CD14-positive monocyte (primary cell): Measurements from ENCODE around the gene AQP9. TPM values are rescaled to one million over a fixed set of nuclear protein-coding genes. Genes with fewer than 3 reads are reported as not detected.

ENCODE experiments used
- DNase-seq, 3 donors: peaks; one replicate each; pipeline ENCODE4 v3.0.0-alpha.2; 2011 to 2022
- H2AFZ ChIP-seq: 2 replicates; pipeline ENCODE4 v1.6.0; 2012; ENCODE audit warnings: mild to moderate bottlenecking, low read depth, low read length, inconsistent platforms; ENCODE audit not compliant: insufficient read depth, poor library complexity, severe bottlenecking
- H3K27ac ChIP-seq, 2 donors: 1 replicate in 1 of 2; 2 replicates in 1 of 2; pipeline ENCODE4 v1.5.1; 2012 to 2013; ENCODE audit warnings: low read length in 2 of 2, control low read depth in 1 of 2, inconsistent platforms in 1 of 2, low read depth in 1 of 2, mild to moderate bottlenecking in 1 of 2
- H3K27me3 ChIP-seq, 2 donors: one replicate each; pipeline versions ENCODE4 v1.6.0 to v1.6.1; 2011 to 2013; ENCODE audit warnings: low read length in 2 of 2; ENCODE audit not compliant: control insufficient read depth in 2 of 2, insufficient read depth in 2 of 2
- H3K36me3 ChIP-seq, 2 donors: replicated peaks in 1 of 2; 1 replicate in 1 of 2; 2 replicates in 1 of 2; pipeline versions ENCODE4 v1.5.1 to v1.6.1; 2012 to 2013; ENCODE audit warnings: low read length in 2 of 2, control low read depth in 1 of 2, inconsistent platforms in 1 of 2, mild to moderate bottlenecking in 1 of 2; ENCODE audit not compliant: insufficient read depth in 2 of 2, control insufficient read depth in 1 of 2
- H3K4me1 ChIP-seq, 2 donors: 1 replicate in 1 of 2; 2 replicates in 1 of 2; pipeline versions ENCODE4 v1.5.1 to v1.6.1; 2012 to 2013; ENCODE audit warnings: low read length in 2 of 2, control low read depth in 1 of 2, inconsistent platforms in 1 of 2, mild to moderate bottlenecking in 1 of 2, moderate library complexity in 1 of 2; ENCODE audit not compliant: insufficient read depth in 2 of 2, control insufficient read depth in 1 of 2
- H3K4me2 ChIP-seq: replicated peaks from 2 replicates; pipeline ENCODE3; 2012; ENCODE audit warnings: low read length, moderate library complexity, mild to moderate bottlenecking; ENCODE audit not compliant: poor library complexity, severe bottlenecking; ENCODE audit errors: extremely low read depth
- H3K4me3 ChIP-seq, 3 experiments: fragments of 200-600 bp in 1 of 3; sonication (generic) in 1 of 3; replicated peaks in 1 of 3; 1 replicate in 2 of 3; 2 replicates in 1 of 3; pipeline ENCODE4 v1.5.1; 2011 to 2013; ENCODE audit warnings: low read length in 3 of 3, mild to moderate bottlenecking in 3 of 3, control low read depth in 2 of 3, low read depth in 2 of 3, inconsistent platforms in 1 of 3, moderate library complexity in 1 of 3
- H3K79me2 ChIP-seq: 2 replicates; pipeline ENCODE4 v1.6.0; 2012; ENCODE audit warnings: mild to moderate bottlenecking, control low read depth, inconsistent platforms, low read length, moderate library complexity; ENCODE audit not compliant: insufficient read depth
- H3K9ac ChIP-seq: 2 replicates; pipeline ENCODE4 v1.6.0; 2017; ENCODE audit warnings: low read length, mild to moderate bottlenecking; ENCODE audit not compliant: insufficient read depth, poor library complexity, severe bottlenecking
- H3K9me3 ChIP-seq, 2 donors: replicated peaks in 1 of 2; 1 replicate in 1 of 2; 2 replicates in 1 of 2; pipeline versions ENCODE4 v1.5.1 to v1.6.1; 2012 to 2013; ENCODE audit warnings: low read length in 2 of 2, control low read depth in 1 of 2; ENCODE audit not compliant: control insufficient read depth in 1 of 2, insufficient read depth in 1 of 2
- H4K20me1 ChIP-seq: 2 replicates; pipeline ENCODE4 v1.6.0; 2012; ENCODE audit warnings: mild to moderate bottlenecking, low read length, control low read depth, moderate library complexity; ENCODE audit not compliant: insufficient read depth
- H3K27ac Mint-ChIP-seq, 7 donors: one replicate each; pipeline ENCODE4 v1.8.0; 2020; ENCODE audit warnings: mild to moderate bottlenecking in 7 of 7, mixed read lengths in 7 of 7, moderate library complexity in 6 of 7, inconsistent platforms in 2 of 7
- H3K27me3 Mint-ChIP-seq, 3 donors: one replicate each; pipeline ENCODE4 v1.8.0; 2021 to 2022; ENCODE audit warnings: low read depth in 3 of 3, mild to moderate bottlenecking in 3 of 3, mixed read lengths in 3 of 3, moderate library complexity in 3 of 3, inconsistent platforms in 1 of 3
- H3K36me3 Mint-ChIP-seq, 2 donors: one replicate each; pipeline ENCODE4 v1.8.0; 2020; ENCODE audit warnings: mixed read lengths in 2 of 2, inconsistent platforms in 1 of 2, mild to moderate bottlenecking in 1 of 2
- H3K4me1 Mint-ChIP-seq: one replicate; pipeline ENCODE4 v1.8.0; 2020; ENCODE audit warnings: mild to moderate bottlenecking, mixed read lengths
- H3K4me3 Mint-ChIP-seq, 2 donors: one replicate each; pipeline ENCODE4 v1.8.0; 2020; ENCODE audit warnings: mild to moderate bottlenecking in 2 of 2, mixed read lengths in 2 of 2, moderate library complexity in 1 of 2
- H3K9me3 Mint-ChIP-seq, 7 donors: one replicate each; pipeline ENCODE4 v1.8.0; 2020 to 2022; ENCODE audit warnings: mixed read lengths in 7 of 7, mild to moderate bottlenecking in 6 of 7, moderate library complexity in 6 of 7, inconsistent platforms in 2 of 7
- WGBS: methylation state at CpG from one replicate; pipeline ENCODE4 v1.1.5; 2013; ENCODE audit warnings: missing lambda C conversion rate; ENCODE audit not compliant: insufficient coverage; 5-methylcytosine and 5-hydroxymethylcytosine counted together
- intact Hi-C, 2 donors: fragments of 100-400 bp; cut with micrococcal nuclease; formaldehyde crosslinking; loops; one replicate each; pipeline versions ENCODE4 v1.15.0 to v1.15.1; 2023
- polyA plus RNA-seq, 3 donors: library from polyadenylated mRNA; depleted of rRNA in 1 of 3; unstranded in 2 of 3; stranded (reverse) in 1 of 3; fragments of 300-500 nt in 2 of 3; fragments of >200 nt in 1 of 3; fragmentation: Illumina TruSeq in 2 of 3; gene quantifications; 1 replicate in 2 of 3; 2 replicates in 1 of 3; pipeline ENCODE4 v1.2.3, GENCODE V29; 2012 to 2021
- TF ChIP-seq, protein P1 (sequence below): fragments of 200-600 bp; IDR thresholded peaks from one replicate; pipeline ENCODE4 v1.8.0; 2022; ENCODE audit warnings: antibody characterized with exemption, mild to moderate bottlenecking

AQP9 gene
- polyA plus RNA-seq, 3 donors, result 35.6 to 141 (median 112) TPM

DNA sequence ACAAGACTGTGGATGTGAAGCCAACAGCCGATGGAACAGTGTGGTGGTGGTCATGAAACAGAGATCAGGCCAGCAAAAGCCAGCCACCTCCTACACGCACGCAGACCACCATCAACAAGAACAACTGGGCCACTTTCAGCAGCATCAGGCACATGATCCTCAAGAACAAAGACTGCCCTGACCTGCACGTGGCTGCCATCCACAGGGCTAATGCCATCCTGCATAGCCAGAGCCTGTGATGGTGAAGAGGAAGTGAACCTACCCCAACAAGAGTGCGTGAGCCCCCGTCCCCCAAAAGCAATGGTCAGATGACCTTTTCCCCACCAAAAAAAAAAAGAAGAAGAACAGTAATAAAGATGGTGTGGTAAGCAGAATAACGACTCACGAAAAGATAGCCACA lies 62.6 kb downstream of the AQP9 start:
- Histone ChIP-seq H3K27me3 (no peaks in the 10 kb centered on the region), H3K36me3 (no peaks in the 10 kb centered on the region), H3K4me3 (no peak overlapping the region), H3K27ac (no peak overlapping the region), H2AFZ (no peak overlapping the region), H3K79me2 (no peaks in the 10 kb centered on the region), H3K4me2 (no peak overlapping the region), H3K9ac (no peak overlapping the region), H3K9me3 (no peaks in the 10 kb centered on the region), H3K4me1 (peaks cover 0 to 4% of the 10 kb centered on the region in 2 donors), H4K20me1 (no peaks in the 10 kb centered on the region)
- intact Hi-C loops, result no loop called here
- Mint-ChIP-seq H3K9me3 (peaks cover 0 to 6% (median 4%) of the 10 kb centered on the region in 7 donors), H3K4me1 (peaks cover 4% of the 10 kb centered on the region), H3K27ac (no peak overlapping the region), H3K27me3 (peaks cover 1 to 6% (median 5%) of the 10 kb centered on the region in 3 donors), H3K4me3 (no peak overlapping the region), H3K36me3 (no peaks in the 10 kb centered on the region)
- 100% methylated on average over 2 of the region's 8 CpGs for WGBS
- TF ChIP-seq, protein P1, sequence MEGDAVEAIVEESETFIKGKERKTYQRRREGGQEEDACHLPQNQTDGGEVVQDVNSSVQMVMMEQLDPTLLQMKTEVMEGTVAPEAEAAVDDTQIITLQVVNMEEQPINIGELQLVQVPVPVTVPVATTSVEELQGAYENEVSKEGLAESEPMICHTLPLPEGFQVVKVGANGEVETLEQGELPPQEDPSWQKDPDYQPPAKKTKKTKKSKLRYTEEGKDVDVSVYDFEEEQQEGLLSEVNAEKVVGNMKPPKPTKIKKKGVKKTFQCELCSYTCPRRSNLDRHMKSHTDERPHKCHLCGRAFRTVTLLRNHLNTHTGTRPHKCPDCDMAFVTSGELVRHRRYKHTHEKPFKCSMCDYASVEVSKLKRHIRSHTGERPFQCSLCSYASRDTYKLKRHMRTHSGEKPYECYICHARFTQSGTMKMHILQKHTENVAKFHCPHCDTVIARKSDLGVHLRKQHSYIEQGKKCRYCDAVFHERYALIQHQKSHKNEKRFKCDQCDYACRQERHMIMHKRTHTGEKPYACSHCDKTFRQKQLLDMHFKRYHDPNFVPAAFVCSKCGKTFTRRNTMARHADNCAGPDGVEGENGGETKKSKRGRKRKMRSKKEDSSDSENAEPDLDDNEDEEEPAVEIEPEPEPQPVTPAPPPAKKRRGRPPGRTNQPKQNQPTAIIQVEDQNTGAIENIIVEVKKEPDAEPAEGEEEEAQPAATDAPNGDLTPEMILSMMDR, result no peak
- DNase-seq, result no peak

DNA sequence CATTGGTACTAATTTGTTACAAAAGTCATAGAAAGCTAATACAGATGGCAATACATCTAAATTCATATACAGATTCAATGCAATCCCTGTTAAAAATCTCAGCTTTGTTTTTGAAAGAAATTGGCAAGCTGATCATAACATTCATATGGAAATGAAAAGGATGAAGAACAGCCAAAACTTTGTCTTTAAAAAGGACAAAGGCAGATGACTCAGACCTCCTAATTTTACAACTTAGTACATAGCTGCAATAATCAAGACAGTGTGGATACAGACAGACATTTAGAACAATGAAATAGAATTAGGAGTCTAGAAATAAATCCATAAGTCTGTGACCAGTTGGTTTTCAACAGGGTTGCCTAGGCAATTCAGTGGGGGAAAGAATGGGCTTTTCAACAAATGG lies 63.3 kb downstream of the AQP9 start:
- Histone ChIP-seq H3K4me3 (no peak overlapping the region), H3K4me1 (peaks cover 0 to 4% of the 10 kb centered on the region in 2 donors), H3K27ac (no peak overlapping the region), H2AFZ (no peak overlapping the region), H3K9me3 (no peaks in the 10 kb centered on the region), H4K20me1 (no peaks in the 10 kb centered on the region), H3K4me2 (no peak overlapping the region), H3K36me3 (no peaks in the 10 kb centered on the region), H3K9ac (no peak overlapping the region), H3K79me2 (no peaks in the 10 kb centered on the region), H3K27me3 (no peaks in the 10 kb centered on the region)
- DNase-seq, result no peak
- Mint-ChIP-seq H3K9me3 (peaks cover 0 to 6% (median 3%) of the 10 kb centered on the region in 7 donors), H3K27ac (no peak overlapping the region), H3K36me3 (no peaks in the 10 kb centered on the region), H3K27me3 (peaks cover 1 to 6% (median 5%) of the 10 kb centered on the region in 3 donors), H3K4me3 (no peak overlapping the region), H3K4me1 (peaks cover 4% of the 10 kb centered on the region)
- TF ChIP-seq, protein P1, result no peak
- intact Hi-C loops, result no loop called here
